GM19324 (cell line): Measurements from ENCODE around the gene SCN3B.
A peak's percentile ranks its signal among the peaks of the same experiment; 100 is the strongest.
"Not testable (repeated sequence)": the region's sequence is repeated elsewhere in the genome, so short reads cannot be mapped to it uniquely, and the experiment has no call there.

Source experiments
- ATAC-seq: cut with Tn5 transposase; IDR thresholded peaks from one replicate; pipeline ENCODE4 v1.9.1; 2021; ENCODE audit warnings: mild to moderate bottlenecking, moderate library complexity; ENCODE audit not compliant: unreplicated experiment, low FRiP score

SCN3B gene

DNA sequence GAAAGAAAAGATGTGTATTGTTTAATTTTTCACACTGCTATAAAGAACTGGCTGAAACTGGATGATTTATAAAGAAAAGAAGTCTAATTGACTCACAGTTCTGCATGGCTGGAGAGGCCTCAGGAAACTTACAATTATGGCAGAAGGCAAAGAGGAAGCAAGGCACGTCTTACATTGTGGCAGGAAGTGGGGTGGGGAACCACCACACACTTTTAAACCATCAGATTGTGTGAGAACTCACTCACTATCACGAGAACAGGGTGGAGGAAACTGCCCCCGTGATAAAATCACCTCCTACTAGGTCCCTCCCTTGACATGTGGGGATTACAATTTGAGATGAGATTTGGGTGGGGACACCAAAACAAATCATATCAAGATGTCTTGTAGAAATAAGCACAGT, 5.5 kb upstream of the SCN3B start:
- ATAC-seq, result not testable (repeated sequence)

DNA sequence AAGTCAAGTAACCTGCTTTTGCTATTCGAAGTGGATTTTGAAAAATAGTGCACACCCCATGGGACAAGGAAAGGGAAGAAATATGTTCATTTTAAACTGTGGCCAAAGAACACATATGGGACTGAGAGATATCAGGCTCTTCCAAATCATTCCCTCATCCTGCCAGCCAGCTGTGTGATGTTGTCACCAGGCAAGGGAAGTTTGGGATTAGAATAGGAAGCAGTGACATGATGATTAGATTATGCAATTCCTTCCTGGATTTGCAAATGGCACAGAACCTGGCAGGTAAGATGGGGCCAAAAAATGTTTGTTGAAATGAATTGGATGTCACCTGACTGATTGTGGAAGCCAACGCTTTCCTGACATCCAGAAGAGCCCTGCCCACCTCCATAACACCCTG, 4.9 kb upstream of the SCN3B start:
- ATAC-seq, result no peak

DNA sequence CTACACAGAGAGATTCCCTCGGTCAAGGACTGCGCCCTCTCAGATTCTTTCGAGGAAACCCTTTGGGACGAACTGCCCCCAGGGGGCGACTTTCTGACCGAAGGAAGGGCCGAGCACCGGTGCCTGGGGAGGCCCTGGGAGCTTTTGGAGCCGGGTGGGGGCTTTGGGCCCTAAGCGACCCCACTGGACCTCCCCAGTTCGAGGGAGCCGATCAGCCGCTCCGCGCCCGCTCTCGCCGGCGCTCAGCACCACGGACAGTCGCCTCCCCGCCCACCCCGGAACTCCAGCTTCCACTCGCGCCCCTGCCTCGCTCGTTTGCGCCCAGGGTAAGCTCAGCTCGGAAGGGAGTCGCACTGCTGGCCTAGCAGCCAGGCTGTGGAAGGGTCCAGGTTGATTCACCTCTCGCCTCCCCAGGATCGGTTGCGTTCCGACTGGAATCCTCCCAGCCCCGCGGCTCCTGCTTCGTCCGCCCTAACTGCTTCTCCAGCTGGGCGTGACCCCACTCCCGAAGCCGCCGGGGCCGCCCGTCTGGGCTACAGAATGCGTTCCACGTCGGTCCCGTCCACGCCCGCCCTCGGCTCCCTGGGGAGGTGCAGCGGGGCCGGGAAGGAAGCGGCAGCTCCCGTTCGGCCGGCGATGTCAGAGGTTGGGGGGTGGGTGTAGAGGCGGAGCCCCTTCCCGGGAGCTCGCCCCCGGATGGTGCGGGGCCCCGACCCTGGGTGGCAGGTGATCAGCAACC, 428 bp downstream of the SCN3B start:
- ATAC-seq, result no peak

DNA sequence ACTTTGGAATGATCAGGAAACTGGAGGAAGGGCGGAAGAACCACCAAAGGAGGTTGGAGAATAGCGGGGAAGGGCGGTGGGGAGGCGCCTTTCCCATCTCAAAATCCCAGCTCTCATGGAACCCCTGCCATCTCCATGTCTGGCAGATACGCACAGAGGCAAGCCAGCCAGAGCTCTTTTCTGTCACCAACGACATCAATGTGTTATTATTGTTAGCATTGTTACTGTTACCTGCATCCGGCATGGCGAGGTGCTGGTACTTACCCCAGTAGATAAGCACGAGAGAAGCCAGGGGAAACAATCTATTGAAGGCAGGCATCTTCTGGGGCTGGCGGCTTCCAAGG, 969 bp downstream of the SCN3B start:
- ATAC-seq, result no peak

DNA sequence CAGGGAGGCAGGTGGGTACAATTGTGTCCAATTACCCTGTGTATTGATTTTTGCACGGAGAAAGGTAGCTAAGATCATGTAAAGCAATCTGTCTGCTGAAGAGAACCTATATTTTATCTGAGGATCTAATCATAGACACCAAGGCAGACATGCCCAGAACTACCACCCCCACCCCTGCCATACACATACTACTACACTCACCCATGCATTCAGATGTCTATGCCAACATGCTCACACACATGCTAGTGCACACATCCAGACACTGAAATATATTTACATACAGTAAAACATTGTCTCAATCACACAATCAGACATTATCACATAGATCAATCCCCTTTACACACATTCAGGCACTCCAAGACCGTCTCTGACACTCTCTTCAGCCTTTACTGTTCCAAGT, 1.8 kb downstream of the SCN3B start:
- ATAC-seq, result no peak

DNA sequence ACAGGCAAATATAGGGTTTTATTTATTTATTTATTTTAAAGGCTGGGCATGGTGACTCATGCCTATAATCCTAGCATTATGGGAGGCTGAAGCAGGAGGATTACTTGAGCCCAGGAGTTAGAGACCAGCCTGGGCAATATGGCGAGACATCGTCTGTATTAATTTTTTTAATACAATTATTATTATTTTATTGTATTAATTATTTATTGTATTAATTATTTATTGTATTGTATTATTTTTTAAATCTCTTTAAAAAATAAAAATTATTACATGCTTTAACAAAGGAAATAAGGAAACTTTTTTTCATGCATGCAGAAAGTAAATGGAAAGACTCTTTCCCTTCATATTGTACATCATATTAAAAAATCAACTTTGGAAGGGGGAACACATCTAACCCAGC, 3.5 kb downstream of the SCN3B start:
- no peak for ATAC-seq

DNA sequence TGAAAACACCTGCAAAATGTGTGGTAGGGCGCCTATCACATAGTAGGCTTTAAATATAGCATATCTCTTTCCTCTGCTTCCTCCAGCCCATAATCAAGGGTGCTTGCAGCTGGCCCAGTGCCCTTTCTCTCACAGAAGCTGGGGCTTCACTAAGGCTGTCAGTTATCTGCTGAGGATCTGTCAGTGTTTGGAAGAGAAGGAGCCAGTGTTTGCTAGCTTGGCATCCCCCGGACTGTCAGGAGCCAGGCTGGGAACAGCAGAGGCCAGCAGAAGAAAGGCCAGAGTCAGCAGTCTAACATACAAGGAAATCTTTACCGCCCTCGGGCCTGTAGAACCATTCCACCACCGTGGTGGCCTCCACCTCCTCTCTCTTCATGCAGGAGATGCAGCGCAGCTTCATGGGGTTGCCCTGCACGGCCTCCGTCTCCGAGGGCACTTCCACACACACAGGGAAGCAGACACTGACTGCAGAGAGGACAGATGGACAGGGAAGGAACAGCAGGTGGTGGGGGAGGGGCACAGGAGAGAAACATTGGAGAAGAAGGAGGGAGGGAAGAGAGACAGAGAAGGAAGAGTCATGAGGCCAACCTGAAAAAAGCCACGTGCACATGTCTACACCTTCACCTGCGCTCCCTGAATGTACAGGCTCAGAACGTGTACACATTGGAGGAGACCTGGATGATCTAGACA, 9.0 kb downstream of the SCN3B start:
- no peak for ATAC-seq

DNA sequence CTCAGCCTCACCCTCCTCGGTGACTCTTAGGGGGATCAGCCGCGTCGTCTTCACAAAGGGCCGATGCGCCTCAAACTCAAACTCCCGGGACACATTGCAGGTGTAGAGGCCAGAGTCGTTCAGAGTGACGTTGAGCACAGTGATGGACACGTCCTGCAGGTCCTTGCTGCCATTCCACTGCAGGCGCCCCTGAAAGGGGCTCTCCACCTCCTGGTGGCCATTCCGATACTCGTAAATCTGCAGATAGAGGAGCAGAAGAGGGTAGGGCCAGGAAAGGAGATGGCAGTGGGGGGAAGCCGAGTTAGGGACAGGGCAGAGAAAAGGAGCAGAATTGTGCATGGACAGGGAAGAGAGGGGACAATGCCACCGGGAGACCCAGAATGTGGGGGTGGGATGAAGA, 12.0 kb downstream of the SCN3B start:
- no peak for ATAC-seq

DNA sequence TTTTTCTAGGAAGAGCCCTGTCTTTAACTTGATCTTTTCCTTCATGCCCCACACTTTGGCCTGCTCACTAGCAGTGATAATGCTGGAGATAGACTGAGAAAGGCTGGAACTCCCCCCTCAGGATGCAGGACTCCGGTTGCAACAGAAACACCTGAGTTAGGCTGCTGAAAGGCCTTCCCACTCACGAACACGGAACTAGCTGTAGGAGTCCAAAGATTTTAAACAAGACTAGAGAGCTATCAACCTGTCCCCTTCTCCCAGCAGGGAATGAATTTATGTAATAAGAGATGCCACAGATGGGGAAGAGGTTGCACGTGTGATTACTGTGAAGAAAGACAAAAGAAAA, 13.0 kb downstream of the SCN3B start:
- ATAC-seq, result no peak

DNA sequence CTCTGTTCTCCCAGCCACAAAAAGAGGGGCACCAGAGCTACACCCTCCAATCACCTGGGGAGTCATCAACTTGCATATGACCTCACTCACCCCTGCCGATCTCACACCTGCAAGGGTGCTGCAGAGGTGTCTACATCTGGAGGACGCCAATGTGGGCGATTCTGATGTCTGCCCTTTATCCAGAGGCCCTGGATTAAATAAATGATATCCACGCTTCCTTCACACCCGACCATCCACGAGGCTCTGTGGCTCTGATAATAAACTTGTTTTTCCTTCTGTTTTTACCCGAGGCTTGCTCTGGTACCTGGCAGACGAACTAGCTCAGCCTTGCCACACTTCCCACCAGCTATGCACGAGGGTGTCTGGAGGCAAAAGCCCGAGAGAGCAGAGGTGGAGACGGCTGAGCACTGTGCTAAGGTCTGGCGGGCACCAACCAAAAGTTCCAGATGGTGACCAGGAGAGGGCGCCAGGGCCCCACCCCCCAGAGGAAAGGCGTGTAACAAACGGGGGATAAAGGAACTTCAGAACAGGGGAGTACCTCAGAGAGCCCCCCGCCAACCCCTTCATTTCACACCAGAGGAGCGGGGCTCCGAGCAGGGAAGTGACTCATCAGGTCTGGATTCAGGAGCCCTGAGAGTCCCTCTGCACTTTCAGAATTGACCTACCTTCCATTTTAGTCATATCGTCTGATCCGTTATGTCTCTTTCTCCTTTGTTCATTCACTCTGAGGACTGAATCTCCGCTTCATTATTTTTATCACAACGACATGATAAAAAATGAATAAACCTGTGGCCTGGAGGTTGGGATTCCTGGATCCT, 13.5 kb downstream of the SCN3B start:
- ATAC-seq, result peak; percentile 61

DNA sequence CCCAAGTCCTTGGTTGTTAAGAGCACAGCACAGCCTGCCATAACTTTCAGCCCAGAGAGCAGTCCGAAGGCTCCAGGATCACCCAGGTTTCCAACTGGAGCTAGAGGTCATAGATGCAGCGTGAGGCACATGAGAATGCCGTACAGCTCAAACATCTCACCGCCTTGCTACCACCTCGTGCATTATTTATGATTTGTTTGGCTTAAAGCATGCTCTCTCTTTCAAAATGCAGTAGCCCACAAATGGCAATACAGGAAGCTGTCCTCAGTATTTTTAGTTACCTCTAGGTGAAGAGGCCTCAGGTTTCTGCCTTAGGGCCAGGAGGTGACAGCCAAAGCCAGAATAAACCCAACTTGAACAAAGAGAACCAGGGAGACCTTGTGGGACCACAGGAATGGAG, 14.4 kb downstream of the SCN3B start:
- no peak for ATAC-seq

DNA sequence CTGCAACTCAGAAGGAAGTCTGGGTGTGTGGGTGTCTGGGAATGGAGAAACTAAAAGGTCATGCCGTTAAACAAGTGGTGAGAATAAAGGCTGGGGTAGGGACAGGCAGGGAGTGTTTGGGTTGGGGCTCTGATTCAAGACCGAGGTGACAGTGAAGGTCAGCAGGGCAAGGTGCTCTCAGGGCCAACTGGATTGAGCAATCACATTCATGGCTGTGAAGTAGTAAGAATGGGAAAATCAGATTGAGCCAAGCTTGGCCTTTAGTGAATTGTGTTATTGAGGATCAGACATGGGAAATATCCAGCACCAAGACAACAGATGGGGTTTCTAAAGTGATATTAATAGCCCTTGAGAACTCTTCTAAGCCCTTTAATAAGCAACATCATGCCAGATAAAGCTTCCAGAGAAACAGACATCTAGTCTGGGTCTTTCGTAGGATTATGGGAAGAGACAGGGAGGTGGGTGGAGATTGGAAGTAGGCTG, 24.3 kb downstream of the SCN3B start:
- no peak for ATAC-seq

DNA sequence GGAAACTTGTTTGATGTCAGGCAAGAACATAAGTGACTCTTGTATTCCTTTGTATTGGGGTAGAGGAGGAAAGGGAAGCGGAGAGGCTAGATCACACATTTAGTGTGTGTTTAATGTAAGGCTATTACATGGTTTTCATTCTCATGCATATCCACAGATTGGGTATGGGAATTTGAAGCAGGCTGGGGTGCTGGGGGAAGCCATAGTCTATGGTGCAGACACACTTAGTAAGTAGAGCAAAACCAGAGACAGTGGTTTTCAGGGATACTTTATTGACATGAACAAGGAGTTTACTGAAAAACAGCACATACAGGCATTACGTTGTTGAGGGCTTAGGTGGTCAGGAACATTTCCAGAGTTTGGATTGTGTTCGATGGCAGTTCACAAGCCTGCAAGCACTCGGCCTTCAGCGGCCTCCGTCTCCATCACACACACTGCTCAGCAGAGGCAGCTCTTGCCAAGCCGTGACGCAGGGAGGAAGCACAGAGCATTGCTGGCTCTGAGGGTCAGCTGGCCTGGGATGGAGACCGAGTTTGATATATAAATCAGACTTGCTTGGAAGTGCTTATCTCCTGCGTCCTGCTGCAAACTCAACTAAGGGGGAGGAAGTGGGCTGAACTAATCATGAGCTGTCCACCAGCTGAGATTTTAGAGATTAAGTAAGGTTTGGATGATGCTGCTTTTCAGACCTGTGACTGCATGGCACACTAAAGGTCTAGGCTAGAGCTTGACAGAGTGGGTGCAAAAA, 25.3 kb downstream of the SCN3B start:
- ATAC-seq, result no peak

DNA sequence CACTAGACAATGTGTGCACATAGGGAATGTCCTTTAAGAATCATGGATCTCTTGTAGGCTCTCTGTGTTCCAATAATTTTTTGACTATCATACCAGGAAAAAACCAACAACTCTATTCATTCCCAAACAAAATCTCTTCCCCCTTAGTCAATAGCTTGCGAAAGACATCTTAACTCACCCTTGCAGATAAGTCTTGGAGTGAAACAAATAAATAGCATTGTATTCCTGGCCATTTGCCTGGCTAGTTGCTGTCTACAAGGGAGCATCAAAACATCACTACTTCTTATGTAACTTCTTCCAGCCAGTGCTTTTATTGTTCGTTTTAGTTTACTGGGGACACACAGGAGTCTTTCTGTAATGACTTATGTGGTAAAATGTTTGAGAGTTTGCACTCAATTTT, 29.4 kb downstream of the SCN3B start:
- no peak for ATAC-seq

DNA sequence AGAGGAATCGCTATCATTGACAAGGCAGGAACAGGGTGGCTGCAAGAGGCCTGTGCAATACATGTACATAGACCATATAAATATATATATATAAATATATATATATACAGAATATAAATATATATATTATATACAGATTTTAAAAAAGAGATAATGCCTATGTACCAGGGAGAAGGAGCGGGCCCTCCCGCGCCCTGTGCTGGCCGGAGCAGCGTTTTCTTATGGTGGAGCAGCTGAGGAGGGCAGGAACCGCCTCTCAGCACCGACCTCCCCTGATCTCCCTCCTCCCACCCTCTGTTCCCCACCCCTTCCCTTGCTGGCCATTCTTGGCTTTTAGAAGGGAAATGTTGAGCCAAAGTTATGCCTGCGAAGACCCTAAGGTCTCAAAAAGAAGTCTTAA, 31.8 kb downstream of the SCN3B start:
- no peak for ATAC-seq

DNA sequence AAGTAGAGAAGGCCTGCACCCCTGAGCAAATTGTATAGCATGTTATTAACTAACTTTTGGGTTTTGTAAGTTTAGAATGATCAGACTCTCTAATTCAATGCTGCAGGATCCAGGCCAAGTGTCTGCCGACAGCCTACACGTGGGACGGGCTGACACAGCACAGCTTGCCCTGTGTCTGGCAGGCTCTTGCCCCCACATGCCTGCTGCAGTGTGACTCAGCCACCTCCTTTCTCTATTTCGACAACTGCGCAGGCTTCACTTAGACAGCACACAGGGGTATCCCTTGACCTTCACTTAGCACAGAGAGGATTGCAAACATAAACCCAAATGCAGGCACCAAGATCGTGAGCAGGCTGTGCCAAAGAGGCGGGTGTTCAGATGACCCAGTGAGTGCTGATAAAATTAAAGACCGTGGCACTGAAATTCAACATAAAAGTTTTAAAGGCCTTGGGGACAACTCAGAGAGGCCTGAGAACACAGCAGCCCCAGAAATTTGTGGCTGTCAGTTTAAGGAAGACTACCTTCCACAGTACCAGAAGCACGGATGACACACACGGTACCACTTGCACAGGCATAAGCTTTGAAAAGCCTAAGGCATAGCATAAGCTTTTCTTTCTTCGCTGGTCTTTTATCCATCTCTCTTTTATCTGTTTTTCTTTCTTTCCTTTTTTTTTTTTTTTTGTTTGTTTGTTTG, 37.8 kb downstream of the SCN3B start:
- no peak for ATAC-seq

DNA sequence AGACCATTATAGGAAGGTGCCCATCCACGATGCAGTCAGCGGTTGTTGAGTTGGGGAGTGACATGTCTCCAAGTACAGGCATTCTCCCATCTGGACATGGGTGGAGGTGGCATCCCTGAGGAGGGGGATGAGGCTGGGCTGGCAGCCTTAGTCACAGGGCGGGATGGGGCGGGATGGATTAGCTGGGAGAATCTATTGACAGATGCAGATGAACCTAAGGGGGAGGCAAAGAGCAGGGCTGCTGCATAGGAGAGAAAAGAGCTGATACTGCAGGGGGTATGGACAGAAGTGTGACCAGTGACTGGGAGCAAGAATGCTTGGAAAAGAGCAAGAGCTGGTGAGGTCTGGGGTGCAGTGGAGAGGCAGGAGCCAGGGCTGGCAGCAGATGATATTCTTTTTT, 42.7 kb downstream of the SCN3B start:
- ATAC-seq, result no peak

DNA sequence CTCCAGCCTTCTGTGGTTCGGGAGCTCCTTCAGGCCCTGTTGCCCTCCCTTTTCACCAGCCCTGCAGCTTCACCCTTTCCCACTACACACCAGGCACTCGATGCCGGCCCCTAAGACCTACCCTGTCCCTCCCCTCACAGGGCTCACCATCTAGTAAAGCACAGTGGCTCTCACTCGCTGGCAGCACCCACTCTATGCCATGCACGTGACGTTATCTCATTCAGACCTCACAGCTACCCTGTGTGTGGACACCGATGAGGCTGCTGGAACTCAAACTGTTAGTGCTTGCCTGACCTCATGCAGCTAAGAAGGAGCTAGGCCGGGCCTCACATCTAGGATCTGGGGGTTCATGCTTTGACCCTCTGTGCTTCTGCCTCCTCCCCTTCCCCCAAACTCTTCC, 45.5 kb downstream of the SCN3B start:
- ATAC-seq, result no peak

DNA sequence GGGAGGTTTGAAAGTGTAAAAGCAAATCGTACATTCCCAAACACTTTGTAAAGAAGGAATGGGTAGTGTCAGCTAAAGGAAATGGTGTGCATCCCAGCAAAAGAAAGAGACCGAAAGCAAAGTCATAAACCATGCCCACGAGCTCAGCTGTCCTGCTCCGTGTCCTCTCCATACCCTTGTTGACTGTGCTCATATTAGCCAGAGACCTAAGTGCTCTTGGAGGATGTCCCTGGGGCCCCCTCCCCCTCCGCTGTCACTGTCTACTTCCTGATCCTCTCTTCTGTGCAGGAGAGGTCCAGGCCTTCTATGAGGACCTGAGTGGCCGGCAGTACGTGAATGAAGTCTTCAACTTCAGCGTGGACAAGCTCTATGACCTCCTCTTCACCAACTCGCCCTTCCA, 46.1 kb downstream of the SCN3B start:
- ATAC-seq, result no peak

DNA sequence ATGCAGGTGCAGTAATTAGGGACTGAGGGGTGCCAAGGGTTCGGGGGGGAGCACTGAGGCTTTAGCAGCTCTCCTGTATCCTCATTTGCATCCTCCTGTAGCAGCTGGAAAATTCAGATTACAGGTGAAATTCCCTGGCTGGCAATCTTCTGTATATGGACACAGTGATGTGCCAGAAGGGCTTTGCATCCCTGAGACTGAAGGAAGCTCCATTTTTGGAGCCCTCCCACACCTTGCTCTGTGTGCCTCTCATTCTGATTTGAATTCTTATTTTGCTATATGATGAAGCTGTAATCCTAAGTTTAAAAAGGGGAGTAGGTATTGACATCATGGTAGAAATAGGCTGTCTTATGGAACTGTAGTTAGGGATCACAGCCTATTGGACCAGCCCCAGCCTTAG, 46.6 kb downstream of the SCN3B start:
- ATAC-seq, result no peak
